Heart left ventricle (tissue), 16 donors: Measurements from ENCODE around the gene EIF4A3. TPM values are rescaled to one million over a fixed set of nuclear protein-coding genes. Genes with fewer than 3 reads are reported as not detected.

Source experiments
- ATAC-seq, 4 donors: fragments of 200-7000 bp; cut with Tn5 transposase; one replicate each; pipeline ENCODE4 v1.9.1; 2020 to 2022; ENCODE audit warnings: moderate library complexity in 4 of 4, mild to moderate bottlenecking in 3 of 4, moderate number of reproducible peaks in 1 of 4
- DNase-seq, 5 donors: peaks; one replicate each; pipeline ENCODE4 v3.0.0-alpha.2; 2020
- H3K27ac ChIP-seq, 12 donors: fragments of 200-600 bp; sonication (generic) in 4 of 12; one replicate each; pipeline versions ENCODE4 v1.5.0 to v1.8.0; 2016 to 2022; ENCODE audit warnings: mild to moderate bottlenecking in 2 of 12
- H3K27me3 ChIP-seq, 9 donors: fragments of 200-600 bp; sonication (generic) in 2 of 9; one replicate each; pipeline versions ENCODE4 v1.5.1 to v1.8.0; 2016 to 2022; ENCODE audit warnings: mild to moderate bottlenecking in 3 of 9
- H3K36me3 ChIP-seq, 9 donors: fragments of 200-600 bp; sonication (generic) in 2 of 9; one replicate each; pipeline versions ENCODE4 v1.5.0 to v1.8.0; 2018 to 2022; ENCODE audit warnings: mild to moderate bottlenecking in 2 of 9
- H3K4me1 ChIP-seq, 12 donors: fragments of 200-600 bp; sonication (generic) in 4 of 12; one replicate each; pipeline versions ENCODE4 v1.5.0 to v1.8.0; 2016 to 2022; ENCODE audit warnings: mild to moderate bottlenecking in 3 of 12
- H3K4me3 ChIP-seq, 12 donors: fragments of 200-600 bp; sonication (generic) in 4 of 12; one replicate each; pipeline versions ENCODE4 v1.5.0 to v1.8.0; 2017 to 2022; ENCODE audit warnings: mild to moderate bottlenecking in 9 of 12, moderate library complexity in 4 of 12
- H3K9me3 ChIP-seq, 12 donors: fragments of 200-600 bp; sonication (generic) in 4 of 12; one replicate each; pipeline versions ENCODE4 v1.5.0 to v1.8.0; 2016 to 2022; ENCODE audit warnings: mild to moderate bottlenecking in 1 of 12
- POLR2A ChIP-seq, 2 donors: fragments of 450-650 bp; IDR thresholded peaks; one replicate each; pipeline ENCODE4 v1.6.1; 2017; ENCODE audit warnings: antibody characterized with exemption in 2 of 2, mild to moderate bottlenecking in 2 of 2, moderate library complexity in 2 of 2
- WGBS, 4 donors: extraction: QIAGEN DNeasy Blood & Tissue Kit in 2 of 4; methylation state at CpG; one replicate each; pipeline versions ENCODE4 v1.1.5 to v1.1.7; 2013 to 2018; 5-methylcytosine and 5-hydroxymethylcytosine counted together
- intact Hi-C, 10 donors: fragments of 100-400 bp; cut with DNase I; formaldehyde crosslinking; loops; one replicate each; pipeline versions ENCODE4 v1.11.1 to v1.14.2; 2022
- polyA plus RNA-seq, 2 donors: library from polyadenylated mRNA; stranded (reverse); fragments of 200-250 nt; gene quantifications; one replicate each; pipeline ENCODE4 v1.2.3, GENCODE V29; 2013
- total RNA-seq, 9 donors: library from RNA; depleted of rRNA in 2 of 9; stranded (reverse); fragments of >200 nt in 2 of 9; fragmentation: NEBNext Ultra II Directional in 3 of 9; extraction: Animal tissue kit (Norgen Biotek cat#: 25700) in 3 of 9; gene quantifications; one replicate each; pipeline versions ENCODE4 v1.1.0 to v1.2.4, GENCODE V29; 2016 to 2023
- TF ChIP-seq, protein P1 (sequence below), 12 donors: fragments of 200-600 bp; sonication (generic) in 4 of 12; IDR thresholded peaks; one replicate each; pipeline versions ENCODE4 v1.5.0 to v1.8.0; 2018 to 2022; ENCODE audit warnings: antibody characterized with exemption in 12 of 12, mild to moderate bottlenecking in 5 of 12
- donor health status: ischemic (EF 13 %, LVEDD 7.1; RV severe dilation, severe dysfunction).
- donor health status: healthy with polysubstance abuse.
- donor health status: DM: no; HTN: yes; CAD: no.
- donor health status: DM: no; HTN: no; CAD: no.
- donor health status: ischemic (EF 25% LVEDD 6.9; RV normal size, moderate dysfunction).
- donor health status: ischemic (EF 25% LVEDD 5.7; RV mildly dilated, moderate dysfunction).
- donor health status: healthy.
- donor health status: DM: yes; HTN: yes; CAD: no.
- donor health status: ischemic (EF 35%, LVEDD 5.7; RV mildly dilated, moderate dysfunction).
- donor health status: nonischemic (EF 11% LVEDD 7.7; RV severe dilation, severe dysfunction).
- donor health status: DM: yes; HTN: yes; CAD: no.
- donor health status: PGD.
- donor health status: ischemic (EF 29% LVEDD 5.4; RV normal size, mild dysfunction).
- donor health status: nonischemic (EF 23%, LVEDD 6.1; RV moderate dilation, normal function).

EIF4A3 gene
- total and polyA plus RNA-seq, 11 donors: 17.8 to 57.5 (median 31.6) TPM

DNA sequence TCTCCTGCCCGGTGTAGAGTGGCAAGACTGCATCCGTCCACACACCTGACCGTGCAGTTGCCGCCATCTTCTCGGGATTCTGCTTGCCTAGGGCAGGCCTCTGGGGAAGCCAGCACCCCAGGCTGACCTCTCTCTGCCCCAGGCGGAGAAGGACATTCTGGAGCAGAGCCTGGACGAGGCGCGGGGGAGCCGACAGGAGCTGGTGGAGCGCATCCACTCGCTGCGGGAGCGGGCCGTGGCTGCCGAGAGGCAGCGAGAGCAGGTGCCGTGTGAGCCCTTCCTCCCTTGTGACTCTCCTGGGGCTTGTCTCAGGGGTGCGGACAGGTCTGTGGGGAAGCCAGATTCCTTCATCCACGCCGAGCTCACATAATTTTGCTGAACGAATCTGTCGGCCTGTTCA, 42.7 kb upstream of the EIF4A3 start:
- ATAC-seq: no peak

DNA sequence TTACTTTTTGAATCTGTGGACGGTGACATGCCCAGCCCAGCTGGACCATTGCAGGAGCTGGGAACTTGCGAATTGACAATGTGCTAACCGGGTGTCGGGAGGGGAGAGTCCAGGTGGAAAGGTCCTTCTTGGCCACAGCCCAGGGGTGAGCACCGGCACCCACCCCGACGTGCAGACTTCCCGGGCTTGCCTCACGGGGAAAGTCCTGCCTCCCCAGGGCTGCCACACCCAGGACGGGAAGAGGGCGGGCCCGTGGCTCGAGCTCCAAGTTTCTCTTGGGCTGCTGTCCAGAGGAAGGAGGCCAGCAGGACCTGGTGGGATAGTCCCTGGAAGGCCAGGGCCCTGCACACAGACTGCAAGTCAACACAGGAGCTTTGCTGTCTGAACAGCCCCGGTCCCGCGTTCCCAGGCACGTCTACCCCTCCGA, 40.6 kb upstream of the EIF4A3 start:
- Histone ChIP-seq H3K27ac (peak overlapping the region in 9 of 12 donors; percentile 33 to 61 (median 46)), H3K27me3 (peaks cover 0 to 4% (median 0%) of the 10 kb centered on the region in 9 donors), H3K4me3 (peak overlapping the region in 10 of 12 donors; percentile 8 to 33 (median 26)), H3K36me3 (no peaks in the 10 kb centered on the region), H3K9me3 (no peaks in the 10 kb centered on the region), H3K4me1 (peaks cover 0 to 30% (median 18%) of the 10 kb centered on the region in 12 donors)
- intact Hi-C loops: loop anchor here in 1 of 10 donors (5.0 kb wide), 1 partner anchor 40 kb away; the partner anchor contains the start of gene EIF4A3
- no peak for TF ChIP-seq POLR2A (IDR thresholded peaks at IDR 0.05)
- TF ChIP-seq, protein P1, sequence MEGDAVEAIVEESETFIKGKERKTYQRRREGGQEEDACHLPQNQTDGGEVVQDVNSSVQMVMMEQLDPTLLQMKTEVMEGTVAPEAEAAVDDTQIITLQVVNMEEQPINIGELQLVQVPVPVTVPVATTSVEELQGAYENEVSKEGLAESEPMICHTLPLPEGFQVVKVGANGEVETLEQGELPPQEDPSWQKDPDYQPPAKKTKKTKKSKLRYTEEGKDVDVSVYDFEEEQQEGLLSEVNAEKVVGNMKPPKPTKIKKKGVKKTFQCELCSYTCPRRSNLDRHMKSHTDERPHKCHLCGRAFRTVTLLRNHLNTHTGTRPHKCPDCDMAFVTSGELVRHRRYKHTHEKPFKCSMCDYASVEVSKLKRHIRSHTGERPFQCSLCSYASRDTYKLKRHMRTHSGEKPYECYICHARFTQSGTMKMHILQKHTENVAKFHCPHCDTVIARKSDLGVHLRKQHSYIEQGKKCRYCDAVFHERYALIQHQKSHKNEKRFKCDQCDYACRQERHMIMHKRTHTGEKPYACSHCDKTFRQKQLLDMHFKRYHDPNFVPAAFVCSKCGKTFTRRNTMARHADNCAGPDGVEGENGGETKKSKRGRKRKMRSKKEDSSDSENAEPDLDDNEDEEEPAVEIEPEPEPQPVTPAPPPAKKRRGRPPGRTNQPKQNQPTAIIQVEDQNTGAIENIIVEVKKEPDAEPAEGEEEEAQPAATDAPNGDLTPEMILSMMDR (IDR thresholded peaks at IDR 0.05): no peak
- DNase-seq: peak; percentile 64 to 77 (median 72)
- ATAC-seq: peak in 3 of 4 donors; percentile 83 to 91 (median 84)
- 34 to 52% (median 39%) methylated on average over 9 to 18 of the region's 18 CpGs for whole genome bisulfite sequencing, 4 donors

More for the DNA sequence above, 42.7 kb upstream of the EIF4A3 start:
- no peak for DNase-seq
- Histone ChIP-seq H3K27ac (no peak overlapping the region), H3K27me3 (peaks cover 0 to 4% (median 0%) of the 10 kb centered on the region in 9 donors), H3K36me3 (no peaks in the 10 kb centered on the region), H3K4me1 (peaks cover 0 to 31% (median 18%) of the 10 kb centered on the region in 12 donors), H3K4me3 (no peak overlapping the region), H3K9me3 (no peaks in the 10 kb centered on the region)
- WGBS, 4 donors: 77 to 83% (median 79%) methylated on average over 21 to 23 of the region's 23 CpGs
- intact Hi-C loops: loop anchor here in 3 of 10 donors (5.0 to 10.0 kb wide), 2 partner anchors 42 to 45 kb away; partner anchors contain the start of gene EIF4A3 (in 3 of the 3)
- no peak for TF ChIP-seq POLR2A (IDR thresholded peaks at IDR 0.05)
- TF ChIP-seq, protein P1 (IDR thresholded peaks at IDR 0.05): no peak

DNA sequence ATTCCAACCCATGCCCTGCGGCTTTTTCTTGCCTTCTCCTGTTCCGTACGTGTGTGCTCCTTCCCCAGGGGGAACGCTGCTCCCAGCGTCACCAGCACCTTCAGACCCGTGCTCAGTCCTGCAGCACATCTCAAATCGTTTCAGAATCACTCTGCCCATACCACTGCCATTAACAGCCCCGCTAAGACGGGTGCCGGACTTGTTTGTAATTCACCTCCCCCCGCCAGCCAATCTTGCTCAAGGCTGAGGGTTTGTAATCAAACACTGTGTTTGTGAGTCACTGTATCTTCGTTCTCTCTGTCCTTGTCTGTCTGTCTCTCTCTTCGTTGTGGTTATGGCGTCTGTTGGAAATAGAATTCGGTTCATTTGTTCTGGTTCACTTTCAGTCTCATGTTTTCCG, 40.2 kb upstream of the EIF4A3 start:
- Histone ChIP-seq H3K4me3 (peak overlapping the region in 9 of 12 donors; percentile 8 to 33 (median 26)), H3K9me3 (no peaks in the 10 kb centered on the region), H3K27ac (peak overlapping the region in 7 of 12 donors; percentile 33 to 61 (median 46)), H3K4me1 (peaks cover 0 to 26% (median 15%) of the 10 kb centered on the region in 12 donors), H3K27me3 (peaks cover 0 to 4% (median 0%) of the 10 kb centered on the region in 9 donors), H3K36me3 (no peaks in the 10 kb centered on the region)
- TF ChIP-seq POLR2A (IDR thresholded peaks at IDR 0.05): no peak
- TF ChIP-seq, protein P1 (IDR thresholded peaks at IDR 0.05): no peak
- WGBS, 4 donors: 76 to 80% (median 80%) methylated on average over 16 of the region's 16 CpGs
- intact Hi-C loops: loop anchor here in 1 of 10 donors (5.0 kb wide), 1 partner anchor 40 kb away; the partner anchor contains the start of gene EIF4A3
- ATAC-seq (no peak), DNase-seq (no peak)

DNA sequence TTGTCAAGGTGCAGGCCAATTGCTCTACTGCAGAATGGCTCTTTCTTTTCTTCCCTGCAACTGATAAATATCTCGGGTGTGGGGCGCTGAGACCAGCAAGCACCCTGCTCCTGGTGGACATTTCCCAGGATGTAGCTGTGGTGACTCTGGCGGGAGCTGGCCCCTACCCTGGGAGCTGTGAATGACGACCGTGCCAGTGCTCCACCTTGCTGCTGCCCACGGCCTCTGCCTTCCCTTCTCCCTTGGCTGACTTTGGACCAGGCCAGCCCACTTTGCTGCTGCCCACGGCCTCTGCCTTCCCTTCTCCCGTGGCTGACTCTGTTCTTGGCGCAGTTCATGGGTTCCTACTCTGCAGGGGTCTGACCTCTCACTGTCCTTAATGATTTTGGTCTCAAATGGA, 39.0 kb upstream of the EIF4A3 start:
- Histone ChIP-seq H3K4me1 (peaks cover 0 to 15% (median 7%) of the 10 kb centered on the region in 12 donors), H3K27me3 (peaks cover 0 to under 1% (median 0%) of the 10 kb centered on the region in 9 donors), H3K4me3 (no peak overlapping the region), H3K36me3 (no peaks in the 10 kb centered on the region), H3K27ac (no peak overlapping the region), H3K9me3 (no peaks in the 10 kb centered on the region)
- ATAC-seq (no peak), DNase-seq (no peak)
- intact Hi-C loops: loop anchor here in 1 of 10 donors (5.0 kb wide), 1 partner anchor 39 kb away; the partner anchor contains the start of gene EIF4A3
- 83 to 90% (median 85%) methylated on average over 8 to 9 of the region's 9 CpGs for WGBS, 4 donors
- no peak for TF ChIP-seq POLR2A (IDR thresholded peaks at IDR 0.05)
- TF ChIP-seq, protein P1 (IDR thresholded peaks at IDR 0.05): no peak
